T-cell (primary cell): ENCODE data around the gene TUBGCP3. TPM values are rescaled to one million over a fixed set of nuclear protein-coding genes. Genes with fewer than 3 reads are reported as not detected.

Experiments used
- ATAC-seq, 4 experiments: fragments of 200-7000 bp in 3 of 4; fragments of 150-1000 bp in 1 of 4; cut with Tn5 transposase; replicated peaks in 1 of 4; 1 replicate in 3 of 4; 2 replicates in 1 of 4; pipeline ENCODE4 v1.10.0; 2021; ENCODE audit warnings: moderate library complexity in 3 of 4, mild to moderate bottlenecking in 2 of 4, moderate number of reproducible peaks in 1 of 4
- CTCF ChIA-PET, 2 donors: fragments of 300-600 bp; sonication (Branson Sonifier 250); formaldehyde crosslinking; loops; one replicate each; lab custom pipeline; 2022; ENCODE audit warnings: antibody characterized with exemption in 2 of 2; lab: Charles Lee
- POLR2A ChIA-PET, 2 donors: fragments of 300-600 bp; sonication (Branson Sonifier 250); formaldehyde crosslinking; loops; one replicate each; lab custom pipeline; 2022; ENCODE audit warnings: antibody characterized with exemption in 2 of 2; lab: Charles Lee
- DNase-seq, 35 experiments: peaks; one replicate each; pipeline versions ENCODE4 v3.0.0 to v3.0.0-alpha.2; 2013 to 2023
- H3K27ac ChIP-seq: one replicate; pipeline ENCODE4 v1.5.1; 2013; ENCODE audit warnings: low read length
- H3K27me3 ChIP-seq, 2 experiments: replicated peaks in 1 of 2; 1 replicate in 1 of 2; 2 replicates in 1 of 2; pipeline versions ENCODE4 v1.6.1 to v1.7.0; 2013; ENCODE audit warnings: low read length in 1 of 2, mixed read lengths in 1 of 2; ENCODE audit not compliant: control insufficient read depth in 2 of 2, insufficient read depth in 2 of 2; ENCODE audit errors: extremely low read depth in 1 of 2
- H3K36me3 ChIP-seq, 2 donors: 1 replicate in 1 of 2; 2 replicates in 1 of 2; pipeline versions ENCODE4 v1.6.1 to v1.7.0; 2013; ENCODE audit warnings: low read length in 1 of 2; ENCODE audit not compliant: control insufficient read depth in 2 of 2, insufficient read depth in 1 of 2; ENCODE audit errors: extremely low read depth in 1 of 2
- H3K4me1 ChIP-seq, 2 experiments: 1 replicate in 1 of 2; 2 replicates in 1 of 2; pipeline versions ENCODE4 v1.6.1 to v1.7.0; 2013; ENCODE audit warnings: low read length in 2 of 2, mixed read lengths in 1 of 2; ENCODE audit not compliant: insufficient read depth in 2 of 2, control insufficient read depth in 1 of 2; ENCODE audit errors: extremely low read depth in 1 of 2
- H3K4me3 ChIP-seq, 2 donors: 1 replicate in 1 of 2; 2 replicates in 1 of 2; pipeline versions ENCODE4 v1.5.1 to v1.7.0; 2013; ENCODE audit warnings: mild to moderate bottlenecking in 2 of 2, low read length in 1 of 2, moderate library complexity in 1 of 2; ENCODE audit not compliant: control insufficient read depth in 1 of 2; ENCODE audit errors: extremely low read depth in 1 of 2
- H3K9me3 ChIP-seq: 2 replicates; pipeline ENCODE4 v1.7.0; 2013
- H3K27ac Mint-ChIP-seq, 2 donors: one replicate each; pipeline ENCODE4 v1.8.0; 2020 to 2021; ENCODE audit warnings: mild to moderate bottlenecking in 2 of 2, mixed read lengths in 2 of 2
- H3K27me3 Mint-ChIP-seq, 2 donors: one replicate each; pipeline ENCODE4 v1.8.0; 2021 to 2022; ENCODE audit warnings: mixed read lengths in 2 of 2
- H3K36me3 Mint-ChIP-seq: one replicate; pipeline ENCODE4 v1.8.0; 2021; ENCODE audit warnings: mixed read lengths
- H3K4me1 Mint-ChIP-seq, 3 donors: one replicate each; pipeline ENCODE4 v1.8.0; 2020 to 2022; ENCODE audit warnings: mixed read lengths in 3 of 3, mild to moderate bottlenecking in 1 of 3
- H3K4me3 Mint-ChIP-seq, 3 donors: one replicate each; pipeline ENCODE4 v1.8.0; 2020 to 2022; ENCODE audit warnings: mild to moderate bottlenecking in 3 of 3, mixed read lengths in 3 of 3, moderate library complexity in 3 of 3
- H3K9me3 Mint-ChIP-seq, 3 donors: one replicate each; pipeline ENCODE4 v1.8.0; 2020 to 2022; ENCODE audit warnings: mixed read lengths in 3 of 3
- WGBS: methylation state at CpG from one replicate; pipeline ENCODE4 v1.1.5; 2013; ENCODE audit warnings: missing lambda C conversion rate; ENCODE audit not compliant: insufficient coverage; 5-methylcytosine and 5-hydroxymethylcytosine counted together
- total RNA-seq, 35 experiments: library from RNA in 6 of 35; stranded (reverse) in 6 of 35; fragments of 120-200 nt in 1 of 35; gene quantifications; one replicate each; pipeline versions ENCODE4 v1.2.1 to v1.2.4 and lab custom pipeline; 2013 to 2026

TUBGCP3 gene
- total RNA-seq, 5 donors from 2014 or later (not counting 1 experiment from before 2014, with no cell fraction given): 36.2 to 47.2 (median 44.7) TPM

GRCh38 chr13:112576191-112576590 is 11.8 kb downstream of the TUBGCP3 start:
- no peak for DNase-seq
- Histone ChIP-seq H3K4me1 (peaks cover 3 to 13% of the 10 kb centered on the region in 2 experiments), H3K4me3 (no peak overlapping the region), H3K27ac (no peak overlapping the region), H3K9me3 (no peaks in the 10 kb centered on the region), H3K36me3 (no peaks in the 10 kb centered on the region), H3K27me3 (no peaks in the 10 kb centered on the region)
- ChIA-PET CTCF (no interaction called here), POLR2A (no interaction called here)
- peaks cover 0 to 8% (median 5%) of the 10 kb centered on the region in 3 donors for H3K9me3 Mint-ChIP-seq
- H3K4me1 Mint-ChIP-seq: peaks cover 68 to 70% (median 70%) of the 10 kb centered on the region in 3 donors
- no peak overlapping the region for H3K4me3 Mint-ChIP-seq
- no peak for ATAC-seq
- H3K27me3 Mint-ChIP-seq: no peaks in the 10 kb centered on the region
- no peak overlapping the region for H3K27ac Mint-ChIP-seq
- no CpG with 5 or more reads among the region's 4 CpGs for WGBS
- H3K36me3 Mint-ChIP-seq: peaks cover 15% of the 10 kb centered on the region

- CTCF ChIA-PET: no interaction called here
- H3K4me1 Mint-ChIP-seq: peaks cover 68 to 71% (median 70%) of the 10 kb centered on the region in 3 donors
Observed at GRCh38 chr13:112575675-112576074, 12.3 kb downstream of the TUBGCP3 start.

GRCh38 chr13:112574834-112575613 is 12.9 kb downstream of the TUBGCP3 start:
- Mint-ChIP-seq H3K4me1 (peaks cover 65 to 69% (median 67%) of the 10 kb centered on the region in 3 donors), H3K36me3 (peaks cover 19% of the 10 kb centered on the region), H3K4me3 (no peak overlapping the region), H3K27me3 (no peaks in the 10 kb centered on the region), H3K27ac (peak overlapping the region in 1 of 2 donors; percentile 12), H3K9me3 (peaks cover 0 to 8% (median 5%) of the 10 kb centered on the region in 3 donors)
- no peaks in the 10 kb centered on the region for H3K9me3 ChIP-seq
- ATAC-seq: no peak
- POLR2A ChIA-PET: no interaction called here
- CTCF ChIA-PET: interaction anchor here in 1 of 2 donors (0.7 kb wide), 1 partner anchor 1856 kb away, joined by 3 read pairs; no protein-coding TSS in a partner anchor
- H3K4me3 ChIP-seq: no peak overlapping the region
- peaks cover 3 to 13% of the 10 kb centered on the region in 2 experiments for H3K4me1 ChIP-seq
- H3K27me3 ChIP-seq: no peaks in the 10 kb centered on the region
- peaks cover 0 to 4% of the 10 kb centered on the region in 2 donors for H3K36me3 ChIP-seq
- no peak for DNase-seq
- H3K27ac ChIP-seq: no peak overlapping the region
- 80% methylated on average over 1 of the region's 7 CpGs for WGBS

More at GRCh38 chr13:112575675-112576074, 12.3 kb downstream of the TUBGCP3 start:
- no peaks in the 10 kb centered on the region for H3K27me3 ChIP-seq
- POLR2A ChIA-PET: no interaction called here
- Mint-ChIP-seq H3K36me3 (peaks cover 19% of the 10 kb centered on the region), H3K27ac (no peak overlapping the region), H3K27me3 (no peaks in the 10 kb centered on the region), H3K4me3 (no peak overlapping the region), H3K9me3 (peaks cover 0 to 8% (median 5%) of the 10 kb centered on the region in 3 donors)
- DNase-seq (no peak), ATAC-seq (no peak)
- WGBS: no CpG with 5 or more reads among the region's 5 CpGs
- no peaks in the 10 kb centered on the region for H3K36me3 ChIP-seq
- H3K4me1 ChIP-seq: peaks cover 3 to 13% of the 10 kb centered on the region in 2 experiments
- H3K4me3 ChIP-seq: no peak overlapping the region
- no peaks in the 10 kb centered on the region for H3K9me3 ChIP-seq
- H3K27ac ChIP-seq: no peak overlapping the region

- no peak overlapping the region for H3K4me3 Mint-ChIP-seq
- WGBS: no CpG with 5 or more reads among the region's 1 CpG
- no peak for DNase-seq
- Histone ChIP-seq H3K27ac (no peak overlapping the region), H3K9me3 (no peaks in the 10 kb centered on the region), H3K36me3 (peaks cover 0 to 5% of the 10 kb centered on the region in 2 donors), H3K4me1 (peaks cover 3 to 13% of the 10 kb centered on the region in 2 experiments), H3K27me3 (no peaks in the 10 kb centered on the region), H3K4me3 (no peak overlapping the region)
- peaks cover 0 to 8% (median 5%) of the 10 kb centered on the region in 3 donors for H3K9me3 Mint-ChIP-seq
- no peak for ATAC-seq
- no peaks in the 10 kb centered on the region for H3K27me3 Mint-ChIP-seq
- POLR2A ChIA-PET: no interaction called here
- CTCF ChIA-PET: interaction anchor here in 1 of 2 donors (0.7 kb wide), 1 partner anchor 1855 kb away, joined by 3 read pairs; no protein-coding TSS in a partner anchor
- H3K27ac Mint-ChIP-seq: peak overlapping the region in 1 of 2 donors; percentile 12
- peaks cover 63 to 72% (median 65%) of the 10 kb centered on the region in 3 donors for H3K4me1 Mint-ChIP-seq
- H3K36me3 Mint-ChIP-seq: peaks cover 17% of the 10 kb centered on the region
Observed at GRCh38 chr13:112574416-112574815, 13.5 kb downstream of the TUBGCP3 start.

DNA sequence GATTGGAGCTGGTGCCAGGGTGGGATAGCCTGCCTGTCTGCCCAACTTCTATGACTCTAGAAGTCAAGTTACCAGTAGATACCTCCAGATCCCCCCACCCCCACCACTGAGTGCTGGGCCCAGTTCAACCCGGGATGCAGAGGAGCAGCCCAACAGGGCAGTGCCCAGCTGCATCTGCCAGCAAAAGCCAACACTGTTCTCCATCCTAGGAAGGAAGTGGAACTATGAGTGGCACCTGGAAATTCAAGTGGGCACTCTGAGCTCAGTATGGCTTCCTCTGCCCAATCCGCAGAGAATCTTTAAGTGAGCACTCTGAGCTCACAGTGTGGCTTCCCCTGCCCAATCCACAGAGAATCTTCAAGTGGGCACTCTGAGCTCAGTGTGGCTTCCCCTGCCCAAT is 14.2 kb downstream of the TUBGCP3 start:
- Histone ChIP-seq H3K4me3 (no peak overlapping the region), H3K27ac (no peak overlapping the region), H3K4me1 (peaks cover 3 to 13% of the 10 kb centered on the region in 2 experiments), H3K36me3 (peaks cover 0 to 9% of the 10 kb centered on the region in 2 donors), H3K9me3 (no peaks in the 10 kb centered on the region), H3K27me3 (no peaks in the 10 kb centered on the region)
- Mint-ChIP-seq H3K9me3 (peaks cover 0 to 8% (median 5%) of the 10 kb centered on the region in 3 donors), H3K27me3 (no peaks in the 10 kb centered on the region), H3K4me1 (peaks cover 61 to 72% (median 64%) of the 10 kb centered on the region in 3 donors), H3K4me3 (no peak overlapping the region), H3K27ac (no peak overlapping the region), H3K36me3 (peaks cover 20% of the 10 kb centered on the region)
- ChIA-PET POLR2A (interaction anchor here in 1 of 2 donors (0.7 kb wide), 1 partner anchor 91 kb away, joined by 3 read pairs; no protein-coding TSS in a partner anchor), CTCF (no interaction called here)
- DNase-seq (no peak), ATAC-seq (no peak)
- 89% methylated on average over 1 of the region's 2 CpGs for WGBS

- ChIA-PET POLR2A (interaction anchor here in 1 of 2 donors (0.5 kb wide), 1 partner anchor 1857 kb away, joined by 4 read pairs; no protein-coding TSS in a partner anchor), CTCF (no interaction called here)
- Mint-ChIP-seq H3K9me3 (peaks cover 0 to 8% (median 5%) of the 10 kb centered on the region in 3 donors), H3K4me3 (no peak overlapping the region), H3K27ac (no peak overlapping the region), H3K4me1 (peaks cover 58 to 67% (median 63%) of the 10 kb centered on the region in 3 donors), H3K36me3 (peaks cover 21% of the 10 kb centered on the region), H3K27me3 (no peaks in the 10 kb centered on the region)
- Histone ChIP-seq H3K36me3 (peaks cover 0 to 22% of the 10 kb centered on the region in 2 donors), H3K9me3 (no peaks in the 10 kb centered on the region), H3K4me3 (no peak overlapping the region), H3K27me3 (no peaks in the 10 kb centered on the region), H3K27ac (no peak overlapping the region), H3K4me1 (peaks cover 3 to 13% of the 10 kb centered on the region in 2 experiments)
- no peak for DNase-seq
- WGBS: no CpG with 5 or more reads among the region's 5 CpGs
- no peak for ATAC-seq
Observed at GRCh38 chr13:112572366-112572765, 15.6 kb downstream of the TUBGCP3 start.
